D721Med (cell line): ENCODE data around the gene GRK1.

Experiments used
- DNase-seq: peaks from one replicate; pipeline ENCODE4 v3.0.0; 2011; ENCODE audit warnings: low spot score; ENCODE audit not compliant: insufficient read length
- FAIRE-seq: peaks from 2 replicates; lab custom pipeline; 2011; peaks lifted over from hg19 to GRCh38; lab: Jason Lieb, UNC
- TF ChIP-seq, protein P1 (sequence below): IDR thresholded peaks from 2 replicates; pipeline ENCODE4 v1.5.1; 2012; ENCODE audit warnings: mild to moderate bottlenecking, control low read depth; ENCODE audit not compliant: insufficient read depth; ENCODE audit errors: missing control alignments

GRK1 gene

DNA sequence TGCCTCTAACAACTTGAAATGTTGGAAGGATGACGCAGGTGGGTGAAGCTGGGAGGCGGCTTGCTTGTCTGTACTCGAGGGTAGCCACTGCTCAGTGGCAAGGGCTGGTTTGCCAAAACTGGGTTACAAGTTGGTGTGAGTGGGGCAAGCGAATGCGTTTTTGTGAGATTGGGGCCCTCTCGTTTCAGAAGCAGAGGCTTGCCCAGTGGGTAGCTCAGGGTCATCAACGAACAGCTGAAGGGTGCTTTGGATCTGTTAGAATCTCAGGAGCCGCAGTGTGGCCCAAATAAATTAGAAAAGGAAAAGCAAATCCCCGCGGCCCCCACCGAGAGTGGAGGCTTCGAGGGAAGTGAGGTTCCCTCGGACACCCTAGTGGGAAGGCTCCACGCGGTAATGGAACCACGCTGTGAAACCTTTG, 16.3 kb upstream of the GRK1 start:
- FAIRE-seq = no peak
- DNase-seq = no peak
- TF ChIP-seq, protein P1, sequence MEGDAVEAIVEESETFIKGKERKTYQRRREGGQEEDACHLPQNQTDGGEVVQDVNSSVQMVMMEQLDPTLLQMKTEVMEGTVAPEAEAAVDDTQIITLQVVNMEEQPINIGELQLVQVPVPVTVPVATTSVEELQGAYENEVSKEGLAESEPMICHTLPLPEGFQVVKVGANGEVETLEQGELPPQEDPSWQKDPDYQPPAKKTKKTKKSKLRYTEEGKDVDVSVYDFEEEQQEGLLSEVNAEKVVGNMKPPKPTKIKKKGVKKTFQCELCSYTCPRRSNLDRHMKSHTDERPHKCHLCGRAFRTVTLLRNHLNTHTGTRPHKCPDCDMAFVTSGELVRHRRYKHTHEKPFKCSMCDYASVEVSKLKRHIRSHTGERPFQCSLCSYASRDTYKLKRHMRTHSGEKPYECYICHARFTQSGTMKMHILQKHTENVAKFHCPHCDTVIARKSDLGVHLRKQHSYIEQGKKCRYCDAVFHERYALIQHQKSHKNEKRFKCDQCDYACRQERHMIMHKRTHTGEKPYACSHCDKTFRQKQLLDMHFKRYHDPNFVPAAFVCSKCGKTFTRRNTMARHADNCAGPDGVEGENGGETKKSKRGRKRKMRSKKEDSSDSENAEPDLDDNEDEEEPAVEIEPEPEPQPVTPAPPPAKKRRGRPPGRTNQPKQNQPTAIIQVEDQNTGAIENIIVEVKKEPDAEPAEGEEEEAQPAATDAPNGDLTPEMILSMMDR = no peak

DNA sequence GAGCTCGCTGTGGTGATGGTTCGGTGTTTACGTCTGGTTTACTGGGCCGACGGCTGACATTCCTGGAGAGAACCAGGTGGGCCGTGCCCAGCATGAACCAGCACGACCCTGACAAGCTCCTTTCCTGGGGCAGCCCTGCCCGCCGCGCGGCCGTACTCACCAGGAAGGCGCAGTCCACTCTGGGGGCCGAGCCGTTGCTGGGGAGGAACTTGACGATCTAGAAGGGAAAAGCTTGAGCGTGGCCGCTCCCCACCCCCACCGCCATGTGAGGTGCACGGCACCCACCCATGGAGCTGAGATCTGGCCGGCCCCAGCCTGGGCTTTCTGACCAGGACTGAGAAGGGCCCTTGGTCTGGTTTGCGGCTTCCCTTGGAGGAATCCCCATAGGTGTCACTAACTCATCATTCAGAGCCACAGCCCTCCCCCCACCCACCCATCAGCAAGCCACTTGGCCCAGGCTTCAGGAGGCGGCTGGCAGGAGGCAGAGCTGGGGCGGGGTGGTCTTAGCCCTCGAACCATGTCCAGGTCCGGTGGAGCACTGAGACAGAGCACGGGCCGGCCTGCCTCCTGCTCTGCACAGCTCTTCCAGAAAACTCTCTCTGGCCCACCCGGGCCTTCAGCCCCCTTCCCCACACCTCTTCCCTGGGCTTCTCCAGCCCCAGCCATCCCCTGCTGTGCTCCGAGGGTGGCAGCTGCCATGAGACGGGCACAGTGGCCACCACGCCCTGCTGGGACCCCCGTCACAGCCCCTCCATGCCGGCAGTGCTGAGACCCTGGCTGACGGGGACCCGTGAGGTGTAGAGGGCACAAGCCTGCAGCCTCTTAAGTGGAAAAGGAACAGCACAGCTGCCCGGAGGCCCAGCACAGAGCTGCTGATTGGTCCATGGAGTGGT, 15.3 kb upstream of the GRK1 start:
- FAIRE-seq = no peak
- TF ChIP-seq, protein P1 = no peak
- DNase-seq = no peak

DNA sequence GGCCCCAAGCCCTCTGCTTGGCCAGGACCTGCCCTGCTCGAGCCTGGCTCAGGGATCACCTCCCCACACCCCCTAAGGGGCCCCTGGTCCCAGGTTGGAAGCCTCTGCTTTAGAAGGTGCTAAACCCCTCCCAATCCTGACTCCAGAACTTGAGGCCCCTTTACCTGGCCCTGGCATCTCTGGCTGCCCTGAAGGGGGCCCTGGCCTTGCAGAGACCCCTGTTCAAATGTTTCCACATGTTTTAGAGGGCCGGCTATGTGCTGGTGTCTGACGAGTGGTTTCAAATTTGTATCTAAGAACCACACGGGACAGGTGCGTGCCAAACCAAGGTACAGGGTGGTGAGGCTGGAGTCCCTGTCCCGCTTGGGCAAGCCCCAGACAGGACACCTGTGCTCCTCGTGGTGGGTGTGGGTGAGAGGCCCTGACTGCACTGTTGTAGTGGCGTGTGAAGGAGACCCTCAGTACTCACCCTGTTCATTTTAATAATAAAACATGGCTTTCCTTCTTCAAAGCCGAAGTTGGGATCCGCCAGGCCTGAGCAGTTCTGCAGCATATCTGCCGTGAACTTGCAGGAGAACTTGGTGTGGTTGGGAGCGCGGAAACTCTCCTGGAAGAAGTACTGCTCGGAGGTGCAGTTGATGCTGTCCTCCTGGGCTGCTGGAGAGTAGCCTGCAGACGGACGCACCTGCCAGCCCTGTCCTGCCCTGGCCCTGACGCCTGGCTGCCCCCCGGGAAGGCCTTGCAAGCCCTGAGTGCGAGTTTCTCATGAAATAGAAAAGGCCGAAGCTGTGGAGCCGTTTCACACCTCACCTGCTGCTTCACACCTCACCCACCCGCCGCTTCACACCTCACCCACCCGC, 14.4 kb upstream of the GRK1 start:
- DNase-seq (no peak), FAIRE-seq (no peak)
- TF ChIP-seq, protein P1 = no peak

- TF ChIP-seq, protein P1 = no peak
- DNase-seq (no peak), FAIRE-seq (no peak)
Observed at GRCh38 chr13:113653264-113654174, 13.5 kb upstream of the GRK1 start.

GRCh38 chr13:113654175-113654560, 12.9 kb upstream of the GRK1 start:
- TF ChIP-seq, protein P1 = no peak
- FAIRE-seq (no peak), DNase-seq (no peak)

DNA sequence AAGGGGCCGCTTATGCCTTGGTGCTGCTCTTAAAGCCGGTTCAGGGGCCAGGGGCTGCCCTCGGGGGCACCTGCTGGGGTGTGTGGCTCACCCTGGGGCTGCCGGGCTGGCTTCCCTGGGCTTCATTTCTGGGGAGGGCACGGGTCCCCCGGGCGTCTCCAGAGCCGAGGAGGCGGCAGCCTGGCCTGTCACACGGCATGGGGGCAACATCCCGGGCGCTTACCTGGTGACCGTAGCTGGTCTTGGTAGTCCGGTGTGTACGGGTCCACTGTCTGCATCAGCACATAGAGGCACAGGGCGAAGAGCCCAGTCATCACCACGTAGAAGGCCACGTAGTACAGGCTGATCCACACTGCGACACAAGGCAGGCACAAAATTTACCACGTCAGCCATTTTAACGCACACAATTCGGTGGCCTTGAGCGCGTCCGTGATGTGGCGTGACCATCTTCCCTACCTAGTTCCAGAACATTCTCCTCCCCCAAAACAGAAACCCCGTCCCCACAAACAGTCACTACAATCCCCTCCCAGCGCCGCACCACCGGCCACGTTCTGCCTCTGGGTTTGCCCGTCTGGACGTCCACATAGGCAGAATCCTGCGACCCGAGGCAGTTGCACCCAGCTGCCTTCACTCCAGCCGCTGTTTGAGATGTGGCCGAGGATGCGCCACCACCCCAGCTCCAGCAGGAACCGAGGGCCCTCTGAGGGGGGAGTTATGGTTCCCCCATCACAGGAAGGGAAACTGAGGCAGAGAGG, 12.3 kb upstream of the GRK1 start:
- TF ChIP-seq, protein P1 = no peak
- FAIRE-seq = no peak
- DNase-seq = no peak
